Lower leg skin (tissue), 4 donors: ENCODE measurements around the gene FBN1. TPM values are rescaled to one million over a fixed set of nuclear protein-coding genes. Genes with fewer than 3 reads are reported as not detected.

Experiments used
- DNase-seq, 2 donors: peaks; one replicate each; pipeline ENCODE4 v3.0.0-alpha.2; 2019; ENCODE audit warnings: low spot score in 2 of 2
- H3K4me3 ChIP-seq: fragments of 200-600 bp; sonication (generic); 2 replicates; pipeline ENCODE4 v1.5.1; 2017; ENCODE audit warnings: mild to moderate bottlenecking, low read depth; ENCODE audit not compliant: poor library complexity, severe bottlenecking
- CTCF ChIP-seq, 3 donors: fragments of 450-650 bp; IDR thresholded peaks; one replicate each; pipeline ENCODE4 v1.5.1; 2016; ENCODE audit warnings: antibody characterized with exemption in 3 of 3, mild to moderate bottlenecking in 3 of 3, moderate library complexity in 2 of 3
- POLR2A ChIP-seq, 2 donors: fragments of 450-650 bp; IDR thresholded peaks; one replicate each; pipeline ENCODE4 v1.6.1; 2016 to 2017; ENCODE audit warnings: antibody characterized with exemption in 2 of 2, mild to moderate bottlenecking in 1 of 2, moderate library complexity in 1 of 2
- WGBS, 2 donors: methylation state at CpG; one replicate each; pipeline ENCODE4 v1.1.5; 2018; 5-methylcytosine and 5-hydroxymethylcytosine counted together
- intact Hi-C: fragments of 100-400 bp; cut with DNase I; formaldehyde crosslinking; loops from one replicate; pipeline ENCODE4 v1.15.0; 2023; ENCODE audit warnings: low total_unique reads
- total RNA-seq, 4 donors: library from RNA; depleted of rRNA; stranded (reverse); fragments of >200 nt; gene quantifications; one replicate each; pipeline ENCODE4 v1.1.0, GENCODE V29; 2016

The FBN1 gene
- total RNA-seq, 4 donors from 2014 or later, result 15.0 to 59.3 (median 24.0) TPM

- intact Hi-C loops, result no loop called here
- TF ChIP-seq CTCF (IDR thresholded peaks at IDR 0.05) (no peak), POLR2A (IDR thresholded peaks at IDR 0.05) (no peak)
- H3K4me3 ChIP-seq, result no peak overlapping the region
- DNase-seq, result no peak
- WGBS, 2 donors, result 48 to 62% methylated on average over 3 of the region's 3 CpGs
Observed at GRCh38 chr15:48681353-48681752, 35.8 kb upstream of the FBN1 start.

- H3K4me3 ChIP-seq, result no peak overlapping the region
- TF ChIP-seq CTCF (IDR thresholded peaks at IDR 0.05) (no peak), POLR2A (IDR thresholded peaks at IDR 0.05) (no peak)
- no peak for DNase-seq
- intact Hi-C loops, result no loop called here
- WGBS, 2 donors, result 76 to 82% methylated on average over 1 of the region's 1 CpG
Observed at GRCh38 chr15:48680841-48681240, 35.3 kb upstream of the FBN1 start.

GRCh38 chr15:48679952-48680351 is 34.4 kb upstream of the FBN1 start:
- DNase-seq, result no peak
- TF ChIP-seq CTCF (IDR thresholded peaks at IDR 0.05) (no peak), POLR2A (IDR thresholded peaks at IDR 0.05) (no peak)
- 71 to 83% methylated on average over 2 of the region's 2 CpGs for WGBS, 2 donors
- intact Hi-C loops, result no loop called here
- H3K4me3 ChIP-seq, result no peak overlapping the region

- DNase-seq, result no peak
- WGBS, 2 donors, result 86 to 88% methylated on average over 7 of the region's 7 CpGs
- no peak overlapping the region for H3K4me3 ChIP-seq
- TF ChIP-seq POLR2A (IDR thresholded peaks at IDR 0.05), result no peak
- TF ChIP-seq CTCF (IDR thresholded peaks at IDR 0.05), result no peak
- intact Hi-C loops, result no loop called here
Observed at GRCh38 chr15:48678851-48679250, 33.3 kb upstream of the FBN1 start.

GRCh38 chr15:48677821-48678220 is 32.3 kb upstream of the FBN1 start:
- no peak for DNase-seq
- intact Hi-C loops, result no loop called here
- TF ChIP-seq POLR2A (IDR thresholded peaks at IDR 0.05), result no peak
- no peak for TF ChIP-seq CTCF (IDR thresholded peaks at IDR 0.05)
- H3K4me3 ChIP-seq, result no peak overlapping the region
- WGBS, 2 donors, result 73 to 81% methylated on average over 2 of the region's 2 CpGs

GRCh38 chr15:48675436-48675835 is 29.9 kb upstream of the FBN1 start:
- WGBS, 2 donors, result 85 to 87% methylated on average over 4 of the region's 4 CpGs

More at GRCh38 chr15:48675436-48675835, 29.9 kb upstream of the FBN1 start:
- no peak for TF ChIP-seq CTCF (IDR thresholded peaks at IDR 0.05)
- no peak for TF ChIP-seq POLR2A (IDR thresholded peaks at IDR 0.05)
- no peak for DNase-seq
- no peak overlapping the region for H3K4me3 ChIP-seq
- intact Hi-C loops, result no loop called here
